Caco-2 (cell line): ENCODE measurements around the gene PALLD. TPM values are rescaled to one million over a fixed set of nuclear protein-coding genes. Genes with fewer than 3 reads are reported as not detected.

Source experiments
- BruUV-seq: library from RNA; stranded (reverse); fragments of 400-500 nt; replicated peaks from 2 replicates; lab custom pipeline; 2021; lab: Mats Ljungman, UMichigan
- CTCF ChIA-PET: fragments of 300-600 bp; sonication (Branson Sonifier 250); formaldehyde crosslinking; loops from one replicate; lab custom pipeline; 2022; ENCODE audit warnings: antibody characterized with exemption; lab: Charles Lee
- POLR2A ChIA-PET: fragments of 300-600 bp; sonication (Branson Sonifier 250); formaldehyde crosslinking; loops from one replicate; lab custom pipeline; 2022; ENCODE audit warnings: antibody characterized with exemption; lab: Charles Lee
- DNase-seq, 2 experiments: peaks; one replicate each; pipeline versions ENCODE4 v3.0.0 to v3.0.0-alpha.2; 2020 to 2022
- H3K27me3 ChIP-seq: replicated peaks from 2 replicates; pipeline ENCODE4 v1.6.0; 2011; ENCODE audit warnings: low read length; ENCODE audit not compliant: control insufficient read depth, insufficient read depth
- H3K36me3 ChIP-seq: 2 replicates; pipeline ENCODE4 v1.5.1; 2011; ENCODE audit warnings: low read length; ENCODE audit not compliant: control insufficient read depth, insufficient read depth
- H3K4me1 ChIP-seq: fragments of 250-450 bp; sonication (Bioruptor Pico); 2 replicates; pipeline ENCODE4 v1.5.1; 2020; ENCODE audit warnings: mild to moderate bottlenecking
- H3K4me3 ChIP-seq: 2 replicates; pipeline ENCODE4 v1.5.1; 2011; ENCODE audit warnings: low read depth, mild to moderate bottlenecking, control low read depth, low read length
- H3K9me3 ChIP-seq: fragments of 250-450 bp; sonication (Bioruptor Pico); 2 replicates; pipeline ENCODE4 v1.5.1; 2020; ENCODE audit warnings: mild to moderate bottlenecking, moderate library complexity
- H3K27ac Mint-ChIP-seq: one replicate; pipeline ENCODE4 v1.8.0; 2022; ENCODE audit warnings: mixed read lengths; ENCODE audit not compliant: unreplicated experiment
- H3K27me3 Mint-ChIP-seq: one replicate; pipeline ENCODE4 v1.8.0; 2022; ENCODE audit warnings: mixed read lengths; ENCODE audit not compliant: insufficient read depth, unreplicated experiment
- H3K36me3 Mint-ChIP-seq: one replicate; pipeline ENCODE4 v1.8.0; 2022; ENCODE audit warnings: mild to moderate bottlenecking, mixed read lengths; ENCODE audit not compliant: insufficient read depth, unreplicated experiment
- H3K4me1 Mint-ChIP-seq: one replicate; pipeline ENCODE4 v1.8.0; 2022; ENCODE audit warnings: low read depth, mixed read lengths; ENCODE audit not compliant: unreplicated experiment
- H3K4me3 Mint-ChIP-seq: one replicate; pipeline ENCODE4 v1.8.0; 2022; ENCODE audit warnings: mild to moderate bottlenecking, moderate library complexity, mixed read lengths; ENCODE audit not compliant: unreplicated experiment
- H3K9me3 Mint-ChIP-seq: one replicate; pipeline ENCODE4 v1.8.0; 2022; ENCODE audit warnings: mixed read lengths; ENCODE audit not compliant: unreplicated experiment
- CTCF ChIP-seq, 2 experiments: fragments of 200-600 bp in 1 of 2; IDR thresholded peaks; 1 replicate in 1 of 2; 2 replicates in 1 of 2; pipeline versions ENCODE4 v1.5.1 to v1.8.0; 2011 to 2022; ENCODE audit warnings: antibody characterized with exemption in 1 of 2, control low read depth in 1 of 2, inconsistent platforms in 1 of 2, low read depth in 1 of 2, low read length in 1 of 2, mild to moderate bottlenecking in 1 of 2, moderate library complexity in 1 of 2; ENCODE audit not compliant: insufficient read depth in 1 of 2, severe bottlenecking in 1 of 2, unreplicated experiment in 1 of 2
- intact Hi-C: fragments of 100-400 bp; cut with micrococcal nuclease; formaldehyde crosslinking; loops from one replicate; pipeline ENCODE4 v1.10.0; 2022; ENCODE audit not compliant: unreplicated experiment
- total RNA-seq: library from RNA; stranded (reverse); gene quantifications from 2 replicates; pipeline ENCODE4 v1.2.3, GENCODE V29; 2022

Gene PALLD
- total RNA-seq, 1 experiment from 2014 or later = 12.3 TPM

- Mint-ChIP-seq H3K4me1 (no peaks in the 10 kb centered on the region), H3K4me3 (no peak overlapping the region), H3K27me3 (peaks cover 12% of the 10 kb centered on the region), H3K36me3 (no peaks in the 10 kb centered on the region), H3K9me3 (no peaks in the 10 kb centered on the region), H3K27ac (no peak overlapping the region)
- TF ChIP-seq CTCF (IDR thresholded peaks at IDR 0.05; ENCODE audit: insufficient read depth in 1 of 2, low read depth in 1 of 2, low read length in 1 of 2, severe bottlenecking in 1 of 2, unreplicated experiment in 1 of 2) = no peak
- Histone ChIP-seq H3K36me3 (no peaks in the 10 kb centered on the region), H3K4me3 (no peak overlapping the region), H3K9me3 (no peaks in the 10 kb centered on the region), H3K4me1 (no peaks in the 10 kb centered on the region), H3K27me3 (no peaks in the 10 kb centered on the region)
- BruUV-seq = no TSS peak
- ChIA-PET POLR2A (no interaction called here), CTCF (no interaction called here)
- no peak for DNase-seq
- intact Hi-C loops = no loop called here
Measured at GRCh38 chr4:168646001-168646768, 149.3 kb downstream of the PALLD start.

GRCh38 chr4:168647646-168648375 lies 151.0 kb downstream of the PALLD start:
- no peaks in the 10 kb centered on the region for H3K27me3 ChIP-seq
- Mint-ChIP-seq H3K36me3 (no peaks in the 10 kb centered on the region), H3K9me3 (no peaks in the 10 kb centered on the region), H3K27ac (no peak overlapping the region), H3K27me3 (peaks cover 21% of the 10 kb centered on the region), H3K4me1 (no peaks in the 10 kb centered on the region), H3K4me3 (no peak overlapping the region)
- no TSS peak for BruUV-seq
- no peaks in the 10 kb centered on the region for H3K36me3 ChIP-seq
- H3K4me1 ChIP-seq = no peaks in the 10 kb centered on the region
- intact Hi-C loops = no loop called here
- H3K4me3 ChIP-seq = no peak overlapping the region
- no peaks in the 10 kb centered on the region for H3K9me3 ChIP-seq
- no peak for DNase-seq
- CTCF ChIA-PET = interaction anchor here (0.6 to 0.7 kb wide), 2 partner anchors 65 to 362 kb away, joined by 4 read pairs; partner anchors contain the start of gene CBR4
- POLR2A ChIA-PET = no interaction called here
- no peak for TF ChIP-seq CTCF (IDR thresholded peaks at IDR 0.05; ENCODE audit: insufficient read depth in 1 of 2, low read depth in 1 of 2, low read length in 1 of 2, severe bottlenecking in 1 of 2, unreplicated experiment in 1 of 2)

DNA sequence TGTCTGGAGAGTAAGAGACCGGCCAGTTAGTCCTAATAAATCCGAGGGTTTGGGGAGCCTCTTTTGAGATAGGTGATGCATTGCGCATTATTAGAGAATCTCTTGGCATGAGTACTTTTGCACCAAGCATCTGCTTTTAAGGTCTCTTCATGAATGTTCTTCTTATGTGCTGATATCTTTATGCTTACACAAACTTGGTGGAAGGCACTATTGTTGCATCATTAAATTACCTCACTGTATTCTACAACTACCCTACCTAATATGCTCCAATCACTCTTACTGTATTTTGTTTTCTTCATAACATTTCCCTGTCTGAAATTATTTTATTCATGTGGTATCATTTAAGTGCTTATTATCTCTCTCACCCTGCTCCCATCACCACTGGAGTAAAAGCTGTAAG lies 151.6 kb downstream of the PALLD start:
- intact Hi-C loops = no loop called here
- TF ChIP-seq CTCF (IDR thresholded peaks at IDR 0.05; ENCODE audit: insufficient read depth in 1 of 2, low read depth in 1 of 2, low read length in 1 of 2, severe bottlenecking in 1 of 2, unreplicated experiment in 1 of 2) = no peak
- Mint-ChIP-seq H3K4me3 (no peak overlapping the region), H3K27ac (no peak overlapping the region), H3K4me1 (no peaks in the 10 kb centered on the region), H3K9me3 (no peaks in the 10 kb centered on the region), H3K36me3 (no peaks in the 10 kb centered on the region), H3K27me3 (peaks cover 21% of the 10 kb centered on the region)
- Histone ChIP-seq H3K4me3 (no peak overlapping the region), H3K36me3 (no peaks in the 10 kb centered on the region), H3K27me3 (no peaks in the 10 kb centered on the region), H3K9me3 (no peaks in the 10 kb centered on the region), H3K4me1 (no peaks in the 10 kb centered on the region)
- ChIA-PET POLR2A (no interaction called here), CTCF (interaction anchor here (0.6 kb wide), 1 partner anchor 17 kb away, joined by 3 read pairs; no protein-coding TSS in a partner anchor)
- no TSS peak for BruUV-seq
- no peak for DNase-seq
